ENCODE results near the gene EIF3D.

The EIF3D gene

GRCh38 chr22:36532466-36532865 is 3.5 kb upstream of the EIF3D start:
- H3K9me3 ChIP-seq (ENCODE audit: low read length): peaks cover 5% of the 10 kb centered on the region
- H3K36me3 ChIP-seq (ENCODE audit: insufficient read depth, low read length): peaks cover 1% of the 10 kb centered on the region
- H3K4me3 ChIP-seq (ENCODE audit: low read depth, low read length, poor library complexity, severe bottlenecking): no peak overlapping the region
- H3K79me2 ChIP-seq (ENCODE audit: insufficient read depth, low read length): peaks cover 13% of the 10 kb centered on the region
- H3K9me2 ChIP-seq (ENCODE audit: low read depth, low read length): no peaks in the 10 kb centered on the region
- peaks cover 14% of the 10 kb centered on the region for H3K27me3 ChIP-seq (ENCODE audit: insufficient read depth, low read length)
- no peak overlapping the region for H3K27ac ChIP-seq (ENCODE audit: low read depth, low read length, poor library complexity, severe bottlenecking)
- H3K9ac ChIP-seq (ENCODE audit: low read length): no peak overlapping the region
- H3K4me2 ChIP-seq (ENCODE audit: low read length): no peak overlapping the region
- H2AFZ ChIP-seq (ENCODE audit: low read length): no peak overlapping the region
- H4K20me1 ChIP-seq (ENCODE audit: insufficient read depth, low read length): no peaks in the 10 kb centered on the region
- H3K4me1 ChIP-seq (ENCODE audit: insufficient read depth, low read length, severe bottlenecking): peaks cover 16% of the 10 kb centered on the region
- TF ChIP-seq EZH2 (IDR thresholded peaks at IDR 0.05; ENCODE audit: borderline replicate concordance, low read length): no peak
- TF ChIP-seq, protein P1, sequence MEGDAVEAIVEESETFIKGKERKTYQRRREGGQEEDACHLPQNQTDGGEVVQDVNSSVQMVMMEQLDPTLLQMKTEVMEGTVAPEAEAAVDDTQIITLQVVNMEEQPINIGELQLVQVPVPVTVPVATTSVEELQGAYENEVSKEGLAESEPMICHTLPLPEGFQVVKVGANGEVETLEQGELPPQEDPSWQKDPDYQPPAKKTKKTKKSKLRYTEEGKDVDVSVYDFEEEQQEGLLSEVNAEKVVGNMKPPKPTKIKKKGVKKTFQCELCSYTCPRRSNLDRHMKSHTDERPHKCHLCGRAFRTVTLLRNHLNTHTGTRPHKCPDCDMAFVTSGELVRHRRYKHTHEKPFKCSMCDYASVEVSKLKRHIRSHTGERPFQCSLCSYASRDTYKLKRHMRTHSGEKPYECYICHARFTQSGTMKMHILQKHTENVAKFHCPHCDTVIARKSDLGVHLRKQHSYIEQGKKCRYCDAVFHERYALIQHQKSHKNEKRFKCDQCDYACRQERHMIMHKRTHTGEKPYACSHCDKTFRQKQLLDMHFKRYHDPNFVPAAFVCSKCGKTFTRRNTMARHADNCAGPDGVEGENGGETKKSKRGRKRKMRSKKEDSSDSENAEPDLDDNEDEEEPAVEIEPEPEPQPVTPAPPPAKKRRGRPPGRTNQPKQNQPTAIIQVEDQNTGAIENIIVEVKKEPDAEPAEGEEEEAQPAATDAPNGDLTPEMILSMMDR (IDR thresholded peaks at IDR 0.05; ENCODE audit: low read length): no peak
- no peaks in the 10 kb centered on the region for H3F3A ChIP-seq (ENCODE audit: insufficient read depth, low read length)

DNA sequence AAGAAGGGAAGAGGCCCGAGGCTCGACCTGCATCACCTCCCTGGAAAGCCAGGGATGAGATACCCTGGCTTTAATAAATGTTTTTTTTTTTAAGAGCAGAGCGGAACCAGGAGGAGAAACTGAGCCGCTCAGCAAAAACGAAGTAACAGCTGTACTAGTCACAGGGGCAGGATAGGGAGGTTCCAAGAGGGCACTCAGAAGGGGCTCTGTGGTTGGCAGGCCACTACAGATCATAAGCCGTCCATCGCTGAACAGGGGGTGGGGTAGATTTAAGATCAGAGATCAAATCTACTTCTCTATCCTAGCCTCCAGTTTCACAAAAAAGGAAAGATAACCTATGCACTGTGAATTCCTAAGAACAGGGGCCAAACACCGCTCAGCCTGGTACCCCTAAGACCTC is 625 bp downstream of the EIF3D start:
- Histone ChIP-seq H2AFZ (ENCODE audit: low read length) (no peak overlapping the region), H3K9me2 (ENCODE audit: low read depth, low read length) (no peaks in the 10 kb centered on the region), H3K9me3 (ENCODE audit: low read length) (no peaks in the 10 kb centered on the region), H3K27ac (ENCODE audit: low read depth, low read length, poor library complexity, severe bottlenecking) (peak overlapping the region; percentile 68), H3F3A (ENCODE audit: insufficient read depth, low read length) (no peaks in the 10 kb centered on the region), H3K9ac (ENCODE audit: low read length) (peak overlapping the region; percentile 88), H3K79me2 (ENCODE audit: insufficient read depth, low read length) (peaks cover 21% of the 10 kb centered on the region), H4K20me1 (ENCODE audit: insufficient read depth, low read length) (no peaks in the 10 kb centered on the region), H3K4me1 (ENCODE audit: insufficient read depth, low read length, severe bottlenecking) (peaks cover 22% of the 10 kb centered on the region), H3K36me3 (ENCODE audit: insufficient read depth, low read length) (peaks cover 42% of the 10 kb centered on the region), H3K4me2 (ENCODE audit: low read length) (peak overlapping the region; percentile 74), H3K27me3 (ENCODE audit: insufficient read depth, low read length) (peaks cover 1% of the 10 kb centered on the region; the same call in 1 of the 2 replicates), H3K4me3 (ENCODE audit: low read depth, low read length, poor library complexity, severe bottlenecking) (peak overlapping the region; percentile 89)
- TF ChIP-seq, protein P1 (IDR thresholded peaks at IDR 0.05; ENCODE audit: low read length): no peak

- Histone ChIP-seq H4K20me1 (ENCODE audit: insufficient read depth, low read length) (no peaks in the 10 kb centered on the region), H3K27ac (ENCODE audit: low read depth, low read length, poor library complexity, severe bottlenecking) (no peak overlapping the region), H3K9me2 (ENCODE audit: low read depth, low read length) (no peaks in the 10 kb centered on the region), H3K4me1 (ENCODE audit: insufficient read depth, low read length, severe bottlenecking) (peaks cover 8% of the 10 kb centered on the region), H3K79me2 (ENCODE audit: insufficient read depth, low read length) (peaks cover 10% of the 10 kb centered on the region), H3K4me3 (ENCODE audit: low read depth, low read length, poor library complexity, severe bottlenecking) (no peak overlapping the region), H3K27me3 (ENCODE audit: insufficient read depth, low read length) (no peaks in the 10 kb centered on the region), H3K9ac (ENCODE audit: low read length) (no peak overlapping the region), H3F3A (ENCODE audit: insufficient read depth, low read length) (no peaks in the 10 kb centered on the region), H3K36me3 (ENCODE audit: insufficient read depth, low read length) (peaks cover 99% of the 10 kb centered on the region), H3K4me2 (ENCODE audit: low read length) (no peak overlapping the region), H3K9me3 (ENCODE audit: low read length) (no peaks in the 10 kb centered on the region), H2AFZ (ENCODE audit: low read length) (no peak overlapping the region)
- TF ChIP-seq EZH2 (IDR thresholded peaks at IDR 0.05; ENCODE audit: borderline replicate concordance, low read length): no peak
- TF ChIP-seq, protein P1 (IDR thresholded peaks at IDR 0.05; ENCODE audit: low read length): no peak
Measured at GRCh38 chr22:36522662-36523061, 6.3 kb downstream of the EIF3D start.

Data from OCI-LY1 (cell line).